ENCODE results near the gene SH3PXD2A.

- TF ChIP-seq CTCF (IDR thresholded peaks at IDR 0.05 in 4 of 5, conservative IDR thresholded peaks at IDR 0.05 in 1 of 5) (no peak), POLR2A (IDR thresholded peaks at IDR 0.05) (no peak)
Observed at GRCh38 chr10:103562383-103562782, 293.0 kb downstream of the SH3PXD2A start.

All from gastrocnemius medialis (tissue), 4 donors.